ENCODE data around the gene TUBGCP2. TPM values are rescaled to one million over a fixed set of nuclear protein-coding genes. Genes with fewer than 3 reads are reported as not detected.

Gene TUBGCP2
- total RNA-seq, 2 donors from 2014 or later, result 47.8 to 55.8 TPM

- ATAC-seq (replicated peaks), result no peak
- Mint-ChIP-seq H3K4me3 (no peak overlapping the region), H3K27me3 (peaks cover 5% of the 10 kb centered on the region), H3K4me1 (peaks cover 7% of the 10 kb centered on the region), H3K27ac (no peak overlapping the region), H3K36me3 (ENCODE audit: low read depth) (peaks cover 6% of the 10 kb centered on the region), H3K9me3 (no peaks in the 10 kb centered on the region)
Observed at GRCh38 chr10:133254421-133255120, 54.1 kb downstream of the TUBGCP2 start.

GRCh38 chr10:133253361-133253955 lies 55.2 kb downstream of the TUBGCP2 start:
- no peak for ATAC-seq (replicated peaks)

GRCh38 chr10:133252223-133252552 lies 56.5 kb downstream of the TUBGCP2 start:
- Mint-ChIP-seq H3K9me3 (no peaks in the 10 kb centered on the region), H3K27me3 (peaks cover 5% of the 10 kb centered on the region), H3K27ac (no peak overlapping the region), H3K4me3 (no peak overlapping the region), H3K36me3 (ENCODE audit: low read depth) (no peaks in the 10 kb centered on the region), H3K4me1 (no peaks in the 10 kb centered on the region)
- ATAC-seq (replicated peaks), result no peak

More at GRCh38 chr10:133253361-133253955, 55.2 kb downstream of the TUBGCP2 start:
- H3K27me3 Mint-ChIP-seq, result peaks cover 5% of the 10 kb centered on the region
- no peak overlapping the region for H3K4me3 Mint-ChIP-seq
- H3K9me3 Mint-ChIP-seq, result no peaks in the 10 kb centered on the region
- H3K4me1 Mint-ChIP-seq, result no peaks in the 10 kb centered on the region
- no peaks in the 10 kb centered on the region for H3K36me3 Mint-ChIP-seq (ENCODE audit: low read depth)
- H3K27ac Mint-ChIP-seq, result no peak overlapping the region

- Mint-ChIP-seq H3K27ac (no peak overlapping the region), H3K4me3 (no peak overlapping the region), H3K9me3 (no peaks in the 10 kb centered on the region), H3K4me1 (no peaks in the 10 kb centered on the region), H3K27me3 (peaks cover 5% of the 10 kb centered on the region), H3K36me3 (ENCODE audit: low read depth) (no peaks in the 10 kb centered on the region)
- ATAC-seq (replicated peaks), result no peak
Observed at GRCh38 chr10:133251388-133252222, 57.1 kb downstream of the TUBGCP2 start.

GRCh38 chr10:133249975-133250754 lies 58.5 kb downstream of the TUBGCP2 start:
- peak overlapping the region; percentile 16 for H3K27ac Mint-ChIP-seq

GRCh38 chr10:133249094-133249780 lies 59.4 kb downstream of the TUBGCP2 start:
- Mint-ChIP-seq H3K4me3 (no peak overlapping the region), H3K36me3 (ENCODE audit: low read depth) (no peaks in the 10 kb centered on the region), H3K27ac (no peak overlapping the region), H3K9me3 (no peaks in the 10 kb centered on the region), H3K27me3 (peaks cover 5% of the 10 kb centered on the region), H3K4me1 (no peaks in the 10 kb centered on the region)
- ATAC-seq (replicated peaks), result no peak

More at GRCh38 chr10:133249975-133250754, 58.5 kb downstream of the TUBGCP2 start:
- H3K36me3 Mint-ChIP-seq (ENCODE audit: low read depth), result no peaks in the 10 kb centered on the region
- ATAC-seq (replicated peaks), result no peak
- H3K4me3 Mint-ChIP-seq, result no peak overlapping the region
- H3K9me3 Mint-ChIP-seq, result no peaks in the 10 kb centered on the region
- H3K27me3 Mint-ChIP-seq, result peaks cover 5% of the 10 kb centered on the region
- no peaks in the 10 kb centered on the region for H3K4me1 Mint-ChIP-seq

GRCh38 chr10:133248334-133248715 lies 60.3 kb downstream of the TUBGCP2 start:
- no peak for ATAC-seq (replicated peaks)
- Mint-ChIP-seq H3K4me3 (no peak overlapping the region), H3K9me3 (no peaks in the 10 kb centered on the region), H3K27me3 (peaks cover 5% of the 10 kb centered on the region), H3K4me1 (no peaks in the 10 kb centered on the region), H3K36me3 (ENCODE audit: low read depth) (no peaks in the 10 kb centered on the region), H3K27ac (no peak overlapping the region)

GRCh38 chr10:133247681-133248333 lies 60.9 kb downstream of the TUBGCP2 start:
- no peaks in the 10 kb centered on the region for H3K36me3 Mint-ChIP-seq (ENCODE audit: low read depth)
- no peaks in the 10 kb centered on the region for H3K4me1 Mint-ChIP-seq
- H3K9me3 Mint-ChIP-seq, result no peaks in the 10 kb centered on the region
- no peak overlapping the region for H3K4me3 Mint-ChIP-seq
- H3K27me3 Mint-ChIP-seq, result peaks cover 10% of the 10 kb centered on the region
- no peak overlapping the region for H3K27ac Mint-ChIP-seq
- no peak for ATAC-seq (replicated peaks)

- H3K9me3 Mint-ChIP-seq, result no peaks in the 10 kb centered on the region
- H3K4me3 Mint-ChIP-seq, result no peak overlapping the region
- H3K27ac Mint-ChIP-seq, result no peak overlapping the region
- peaks cover 21% of the 10 kb centered on the region for H3K27me3 Mint-ChIP-seq
- no peak for ATAC-seq (replicated peaks)
- no peaks in the 10 kb centered on the region for H3K4me1 Mint-ChIP-seq
- H3K36me3 Mint-ChIP-seq (ENCODE audit: low read depth), result no peaks in the 10 kb centered on the region
Observed at GRCh38 chr10:133246236-133246626, 62.4 kb downstream of the TUBGCP2 start.

GRCh38 chr10:133245439-133246235 lies 63.0 kb downstream of the TUBGCP2 start:
- Mint-ChIP-seq H3K27ac (no peak overlapping the region), H3K9me3 (no peaks in the 10 kb centered on the region), H3K4me1 (peaks cover 4% of the 10 kb centered on the region), H3K36me3 (ENCODE audit: low read depth) (no peaks in the 10 kb centered on the region), H3K4me3 (no peak overlapping the region), H3K27me3 (peaks cover 27% of the 10 kb centered on the region)
- ATAC-seq (replicated peaks), result no peak

- H3K36me3 Mint-ChIP-seq (ENCODE audit: low read depth), result no peaks in the 10 kb centered on the region
- peaks cover 28% of the 10 kb centered on the region for H3K27me3 Mint-ChIP-seq
- no peak for ATAC-seq (replicated peaks)
- H3K4me1 Mint-ChIP-seq, result peaks cover 5% of the 10 kb centered on the region
- no peak overlapping the region for H3K27ac Mint-ChIP-seq
- no peak overlapping the region for H3K4me3 Mint-ChIP-seq
- H3K9me3 Mint-ChIP-seq, result no peaks in the 10 kb centered on the region
Observed at GRCh38 chr10:133243593-133243992, 65.1 kb downstream of the TUBGCP2 start.

- H3K4me1 Mint-ChIP-seq, result peaks cover 5% of the 10 kb centered on the region
- no peaks in the 10 kb centered on the region for H3K36me3 Mint-ChIP-seq (ENCODE audit: low read depth)
- ATAC-seq (replicated peaks), result no peak
- H3K27me3 Mint-ChIP-seq, result peaks cover 30% of the 10 kb centered on the region
- no peak overlapping the region for H3K27ac Mint-ChIP-seq
- H3K4me3 Mint-ChIP-seq, result peak overlapping the region; percentile 53
- H3K9me3 Mint-ChIP-seq, result no peaks in the 10 kb centered on the region
Observed at GRCh38 chr10:133242611-133243356, 65.9 kb downstream of the TUBGCP2 start.
